Nephron progenitor cell (in vitro differentiated cells): Measurements from ENCODE around the gene ABLIM1.

Source experiments
- DNase-seq: peaks from one replicate; pipeline ENCODE4 v3.0.0; 2021
- H3K27ac Mint-ChIP-seq: 2 replicates; pipeline ENCODE4 v1.8.0; 2021; ENCODE audit warnings: mild to moderate bottlenecking, moderate library complexity, mixed read lengths
- H3K27me3 Mint-ChIP-seq: 2 replicates; pipeline ENCODE4 v1.8.0; 2021; ENCODE audit warnings: mild to moderate bottlenecking, low read depth, mixed read lengths; ENCODE audit not compliant: poor library complexity
- H3K36me3 Mint-ChIP-seq: 2 replicates; pipeline ENCODE4 v1.8.0; 2021; ENCODE audit warnings: low read depth, mixed read lengths
- H3K4me1 Mint-ChIP-seq: 2 replicates; pipeline ENCODE4 v1.8.0; 2021; ENCODE audit warnings: mixed read lengths
- H3K4me3 Mint-ChIP-seq: 2 replicates; pipeline ENCODE4 v1.8.0; 2021; ENCODE audit warnings: mild to moderate bottlenecking, moderate library complexity, mixed read lengths
- H3K9me3 Mint-ChIP-seq: 2 replicates; pipeline ENCODE4 v1.8.0; 2021; ENCODE audit warnings: mild to moderate bottlenecking, moderate library complexity, mixed read lengths
- TF ChIP-seq, protein P1 (sequence below): fragments of 200-600 bp; sonication (generic); IDR thresholded peaks from 2 replicates; pipeline ENCODE4 v1.5.0; 2021; ENCODE audit warnings: antibody characterized with exemption

ABLIM1 gene

DNA sequence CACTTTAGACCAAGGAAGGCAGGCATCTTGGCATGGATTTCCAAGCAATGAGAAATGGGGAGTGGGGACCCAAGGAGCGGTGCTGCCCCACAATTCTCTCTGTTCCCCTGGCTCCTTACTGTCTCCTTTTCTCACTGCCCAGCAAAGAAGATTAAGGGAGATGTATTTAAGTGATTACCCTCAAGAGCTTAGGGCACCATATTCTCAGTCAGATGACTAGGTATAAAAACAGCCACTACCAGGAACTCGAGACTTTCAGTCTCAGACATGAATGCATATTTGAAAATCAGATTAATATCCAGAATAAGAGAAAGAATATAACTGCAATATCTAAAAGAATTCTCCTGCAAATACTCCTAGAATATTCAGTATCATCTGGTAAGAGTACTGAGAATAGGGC lies at the start of gene ABLIM1:
ABLIM1 (minus strand) TSS at position 101 of the 400 bp plus-strand sequence; CDS start at position 26, 75 bp downstream.
- Mint-ChIP-seq H3K4me1 (peaks cover 30% of the 10 kb centered on the region), H3K36me3 (no peaks in the 10 kb centered on the region), H3K27ac (no peak within 1 kb of the TSS), H3K27me3 (peaks cover 9% of the 10 kb centered on the region), H3K9me3 (no peaks in the 10 kb centered on the region), H3K4me3 (no peak within 1 kb of the TSS)
- TF ChIP-seq, protein P1, sequence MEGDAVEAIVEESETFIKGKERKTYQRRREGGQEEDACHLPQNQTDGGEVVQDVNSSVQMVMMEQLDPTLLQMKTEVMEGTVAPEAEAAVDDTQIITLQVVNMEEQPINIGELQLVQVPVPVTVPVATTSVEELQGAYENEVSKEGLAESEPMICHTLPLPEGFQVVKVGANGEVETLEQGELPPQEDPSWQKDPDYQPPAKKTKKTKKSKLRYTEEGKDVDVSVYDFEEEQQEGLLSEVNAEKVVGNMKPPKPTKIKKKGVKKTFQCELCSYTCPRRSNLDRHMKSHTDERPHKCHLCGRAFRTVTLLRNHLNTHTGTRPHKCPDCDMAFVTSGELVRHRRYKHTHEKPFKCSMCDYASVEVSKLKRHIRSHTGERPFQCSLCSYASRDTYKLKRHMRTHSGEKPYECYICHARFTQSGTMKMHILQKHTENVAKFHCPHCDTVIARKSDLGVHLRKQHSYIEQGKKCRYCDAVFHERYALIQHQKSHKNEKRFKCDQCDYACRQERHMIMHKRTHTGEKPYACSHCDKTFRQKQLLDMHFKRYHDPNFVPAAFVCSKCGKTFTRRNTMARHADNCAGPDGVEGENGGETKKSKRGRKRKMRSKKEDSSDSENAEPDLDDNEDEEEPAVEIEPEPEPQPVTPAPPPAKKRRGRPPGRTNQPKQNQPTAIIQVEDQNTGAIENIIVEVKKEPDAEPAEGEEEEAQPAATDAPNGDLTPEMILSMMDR: no peak
- DNase-seq: no peak

DNA sequence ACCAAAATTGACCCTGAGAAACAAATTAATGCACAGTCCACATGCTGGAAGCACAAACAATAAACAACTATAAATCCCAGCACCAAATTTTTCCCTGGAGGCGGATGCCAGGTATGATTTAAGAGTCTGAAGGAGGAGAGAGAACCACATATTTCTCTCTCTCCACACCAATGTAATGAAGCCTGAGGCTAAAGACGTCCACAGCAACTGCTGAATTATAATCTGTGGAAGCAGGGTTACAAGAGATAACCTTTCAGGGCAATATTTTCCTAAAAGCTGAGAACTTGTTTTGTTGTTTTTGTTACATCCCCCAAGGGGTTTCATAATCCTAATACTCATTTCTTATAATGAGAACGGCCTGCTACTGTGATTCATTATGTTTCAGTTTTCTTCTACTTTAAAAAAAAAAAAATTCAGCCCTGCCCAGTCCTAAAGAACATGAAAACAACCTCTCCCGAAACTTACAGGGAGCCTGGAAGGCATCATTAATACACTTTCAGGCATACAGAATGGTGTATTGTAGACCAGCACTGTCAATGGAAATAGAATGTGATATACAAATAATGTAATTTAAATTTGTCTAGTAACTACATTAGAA lies 48.5 kb upstream of the ABLIM1 start:
- Mint-ChIP-seq H3K27ac (no peak overlapping the region), H3K9me3 (peaks cover under 1% of the 10 kb centered on the region), H3K4me1 (peaks cover 19% of the 10 kb centered on the region), H3K36me3 (no peaks in the 10 kb centered on the region), H3K4me3 (no peak overlapping the region), H3K27me3 (no peaks in the 10 kb centered on the region)
- DNase-seq: no peak
- TF ChIP-seq, protein P1: no peak

DNA sequence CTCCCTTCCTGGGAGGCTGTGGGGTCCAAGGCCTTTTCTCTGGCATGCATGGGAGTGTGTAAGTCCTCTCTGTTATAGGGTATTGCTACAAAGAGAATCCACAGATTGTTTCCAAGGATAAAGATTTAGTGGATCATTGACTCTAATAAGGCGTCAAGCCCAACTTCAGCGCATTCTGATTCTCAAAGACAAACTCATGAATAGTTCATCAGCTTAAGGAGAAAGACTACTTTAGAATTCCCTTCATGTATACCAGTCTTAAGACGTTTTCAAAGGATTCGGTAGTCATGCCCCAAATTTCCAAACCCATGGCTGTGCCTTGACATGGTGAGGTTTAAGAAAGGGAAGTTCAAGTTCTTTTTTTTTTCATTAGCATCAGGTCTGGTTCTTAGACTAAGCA lies 46.6 kb upstream of the ABLIM1 start:
- DNase-seq: no peak
- no peaks in the 10 kb centered on the region for H3K27me3 Mint-ChIP-seq
- peak overlapping the region; percentile 24 for H3K27ac Mint-ChIP-seq
- no peaks in the 10 kb centered on the region for H3K36me3 Mint-ChIP-seq
- no peak overlapping the region for H3K4me3 Mint-ChIP-seq
- H3K9me3 Mint-ChIP-seq: peaks cover 15% of the 10 kb centered on the region
- TF ChIP-seq, protein P1: no peak
- peaks cover 19% of the 10 kb centered on the region for H3K4me1 Mint-ChIP-seq

DNA sequence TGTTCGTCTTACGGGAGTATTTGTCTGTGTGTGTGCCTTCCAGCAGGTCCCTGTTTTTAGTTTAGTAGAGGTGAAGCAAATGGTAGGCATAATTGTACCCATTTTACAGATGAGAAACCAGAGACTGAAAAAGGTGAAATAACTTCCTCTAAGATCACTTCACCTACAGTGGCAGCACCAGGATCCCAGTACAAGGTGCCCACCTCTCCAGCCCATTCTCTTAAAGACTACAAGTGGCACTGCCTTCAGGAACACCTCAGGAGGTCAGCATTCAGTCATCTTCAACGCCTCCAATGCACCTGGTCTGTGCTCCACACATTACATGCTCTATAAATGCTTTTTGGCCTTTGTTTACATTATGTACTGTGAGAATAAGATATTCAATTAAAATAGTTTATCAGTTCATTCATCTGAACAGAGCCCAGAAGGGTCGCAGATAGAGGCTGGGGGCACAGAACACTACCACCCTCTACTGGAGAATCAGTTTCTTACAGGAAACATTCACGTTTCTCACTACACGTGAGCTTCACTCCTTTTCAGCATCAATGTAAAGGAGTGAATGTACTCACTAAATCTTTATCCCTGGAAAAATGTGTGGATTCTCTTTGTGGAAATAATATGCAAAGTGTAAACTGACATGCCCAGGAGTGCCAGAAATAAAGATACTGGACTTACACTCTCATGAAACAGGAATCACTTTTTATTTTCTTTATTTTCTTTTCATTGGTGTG lies 45.5 kb upstream of the ABLIM1 start:
- peaks cover 15% of the 10 kb centered on the region for H3K9me3 Mint-ChIP-seq
- H3K36me3 Mint-ChIP-seq: no peaks in the 10 kb centered on the region
- peaks cover 22% of the 10 kb centered on the region for H3K4me1 Mint-ChIP-seq
- no peaks in the 10 kb centered on the region for H3K27me3 Mint-ChIP-seq
- H3K27ac Mint-ChIP-seq: no peak overlapping the region
- no peak overlapping the region for H3K4me3 Mint-ChIP-seq
- peak; percentile 22 for DNase-seq
- TF ChIP-seq, protein P1: peak; percentile 65

DNA sequence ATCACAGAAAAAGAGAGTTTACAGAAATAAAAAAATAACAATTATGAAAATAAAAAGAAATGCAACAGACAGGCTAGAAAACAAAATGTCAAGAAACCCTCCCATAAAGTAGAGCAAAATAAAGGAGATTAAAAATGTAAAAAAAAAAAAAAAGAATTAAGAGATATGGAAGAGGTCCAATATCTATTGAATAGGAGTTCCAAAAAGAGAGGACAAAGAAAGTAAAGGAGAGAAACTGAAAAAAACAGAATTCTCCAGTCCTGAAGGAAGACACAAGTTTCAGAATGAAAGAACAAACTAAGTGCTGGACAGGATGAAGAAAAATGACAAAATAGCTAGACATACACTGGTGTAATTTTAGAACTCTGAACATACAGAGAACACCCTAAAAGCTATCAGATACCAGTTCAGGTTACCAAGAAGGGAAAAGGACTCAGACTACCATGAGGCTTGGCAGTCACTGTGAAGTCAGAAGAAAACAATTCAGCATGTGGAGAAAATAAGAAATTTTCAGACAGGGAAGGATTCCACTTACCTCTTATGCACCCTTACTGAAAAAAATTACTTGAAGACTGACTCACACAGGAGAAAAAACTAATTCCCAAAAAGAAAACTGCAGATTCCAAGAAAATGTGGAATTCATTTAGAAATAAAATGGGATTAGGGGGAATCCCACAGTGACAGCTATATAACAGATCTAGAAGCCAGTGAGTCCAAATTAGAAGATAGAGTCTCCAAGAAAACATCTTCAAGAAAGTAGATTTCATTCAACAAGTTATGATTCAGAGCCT lies 40.4 kb upstream of the ABLIM1 start:
- Mint-ChIP-seq H3K4me1 (peaks cover 7% of the 10 kb centered on the region), H3K4me3 (no peak overlapping the region), H3K27me3 (peaks cover 3% of the 10 kb centered on the region), H3K9me3 (peaks cover 15% of the 10 kb centered on the region), H3K27ac (no peak overlapping the region), H3K36me3 (no peaks in the 10 kb centered on the region)
- TF ChIP-seq, protein P1: no peak
- no peak for DNase-seq
